DOHH2 (cell line): Measurements from ENCODE around the gene MFSD1.

ENCODE experiments used
- H3F3A ChIP-seq: fragments of 200-600 bp; sonication (generic), shearing (Covaris generic); 2 replicates; pipeline ENCODE4 v1.6.0; 2016; ENCODE audit warnings: antibody characterized with exemption, mild to moderate bottlenecking; ENCODE audit not compliant: control insufficient read depth, insufficient read depth
- H3K27ac ChIP-seq: fragments of 200-600 bp; sonication (generic); 2 replicates; pipeline ENCODE4 v1.5.1; 2014; ENCODE audit warnings: low read depth, mild to moderate bottlenecking, low read length, moderate library complexity
- H3K27me3 ChIP-seq: fragments of 200-600 bp; sonication (generic); 2 replicates; pipeline ENCODE4 v1.6.1; 2014; ENCODE audit warnings: mild to moderate bottlenecking, low read length, mixed read lengths; ENCODE audit not compliant: control insufficient read depth
- H3K36me3 ChIP-seq: fragments of 200-600 bp; sonication (generic); 2 replicates; pipeline ENCODE4 v1.6.1; 2014; ENCODE audit warnings: mild to moderate bottlenecking, low read length, moderate library complexity, mixed read lengths; ENCODE audit not compliant: control insufficient read depth
- H3K4me1 ChIP-seq: fragments of 200-600 bp; sonication (generic); 2 replicates; pipeline ENCODE4 v1.6.1; 2014; ENCODE audit warnings: mild to moderate bottlenecking, low read length, mixed read lengths; ENCODE audit not compliant: control insufficient read depth
- H3K4me2 ChIP-seq: fragments of 200-600 bp; sonication (generic); 2 replicates; pipeline ENCODE4 v1.6.0; 2014; ENCODE audit warnings: mild to moderate bottlenecking, low read length, moderate library complexity
- H3K4me3 ChIP-seq: fragments of 200-600 bp; sonication (generic); 2 replicates; pipeline ENCODE4 v1.5.1; 2014; ENCODE audit warnings: mild to moderate bottlenecking, low read length, mixed read lengths
- H3K79me2 ChIP-seq: fragments of 200-600 bp; sonication (generic); 2 replicates; pipeline ENCODE4 v1.6.1; 2014; ENCODE audit warnings: mild to moderate bottlenecking, low read length, mixed read lengths; ENCODE audit not compliant: control insufficient read depth
- H3K9me2 ChIP-seq: fragments of 200-600 bp; sonication (generic); replicated peaks from 2 replicates; pipeline ENCODE4 v1.6.1; 2014; ENCODE audit warnings: mild to moderate bottlenecking, low read length, mixed read lengths; ENCODE audit not compliant: control insufficient read depth
- H3K9me3 ChIP-seq: fragments of 200-600 bp; sonication (generic); 2 replicates; pipeline ENCODE4 v1.6.1; 2014; ENCODE audit warnings: antibody characterized with exemption, low read length, mixed read lengths; ENCODE audit not compliant: control insufficient read depth, insufficient read depth
- H4K20me1 ChIP-seq: fragments of 200-600 bp; sonication (generic); 2 replicates; pipeline ENCODE4 v1.6.0; 2014; ENCODE audit warnings: low read depth, mild to moderate bottlenecking, antibody characterized with exemption, low read length, moderate library complexity; ENCODE audit not compliant: control insufficient read depth, insufficient read depth
- EZH2phosphoT487 ChIP-seq: fragments of 200-600 bp; sonication (generic); IDR thresholded peaks from 2 replicates; pipeline ENCODE4 v1.6.1; 2017; ENCODE audit warnings: borderline replicate concordance, mild to moderate bottlenecking, antibody characterized with exemption, low read length, moderate library complexity, mixed read lengths
- TF ChIP-seq, protein P1 (sequence below): fragments of 200-600 bp; sonication (generic); IDR thresholded peaks from one replicate; pipeline ENCODE4 v1.5.1; 2014; ENCODE audit warnings: antibody characterized with exemption, mild to moderate bottlenecking, low read depth, low read length; ENCODE audit not compliant: poor library complexity, severe bottlenecking

Gene MFSD1

DNA sequence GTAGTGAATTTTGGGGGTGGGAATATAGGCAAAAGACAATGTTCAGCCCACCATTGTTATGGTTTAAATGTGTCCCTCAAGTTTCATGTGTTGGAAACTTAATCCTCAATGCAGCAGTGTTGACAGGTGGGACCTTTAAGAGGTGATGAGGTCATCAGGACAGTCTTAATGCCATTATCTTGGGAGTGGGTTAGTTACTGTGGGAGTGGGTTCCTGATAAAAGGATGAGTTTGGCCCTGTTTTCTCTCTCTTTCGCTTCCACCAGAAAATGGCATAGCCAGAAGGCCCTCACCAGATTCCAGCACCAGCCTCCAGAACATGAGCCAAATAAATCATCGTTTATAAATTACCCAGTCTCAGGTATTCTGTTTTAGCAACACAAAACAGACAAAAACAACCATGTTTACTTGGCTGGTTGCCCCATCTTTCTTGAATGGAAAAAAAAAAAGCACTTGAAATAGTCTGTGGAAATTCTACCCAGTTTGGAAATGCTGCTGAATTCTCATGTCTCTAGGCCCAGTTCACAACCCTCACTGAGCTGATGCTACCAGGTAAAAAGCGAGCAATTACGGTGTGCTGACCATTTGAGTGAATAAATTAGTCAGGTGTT, 31.0 kb upstream of the MFSD1 start:
- no peaks in the 10 kb centered on the region for H4K20me1 ChIP-seq
- no peak overlapping the region for H3K4me2 ChIP-seq
- no peaks in the 10 kb centered on the region for H3K9me2 ChIP-seq
- no peaks in the 10 kb centered on the region for H3K27me3 ChIP-seq
- H3K27ac ChIP-seq: no peak overlapping the region
- no peaks in the 10 kb centered on the region for H3K9me3 ChIP-seq
- H3F3A ChIP-seq: no peaks in the 10 kb centered on the region
- no peaks in the 10 kb centered on the region for H3K79me2 ChIP-seq
- no peak overlapping the region for H3K4me3 ChIP-seq
- no peaks in the 10 kb centered on the region for H3K4me1 ChIP-seq
- H3K36me3 ChIP-seq: no peaks in the 10 kb centered on the region
- TF ChIP-seq, protein P1, sequence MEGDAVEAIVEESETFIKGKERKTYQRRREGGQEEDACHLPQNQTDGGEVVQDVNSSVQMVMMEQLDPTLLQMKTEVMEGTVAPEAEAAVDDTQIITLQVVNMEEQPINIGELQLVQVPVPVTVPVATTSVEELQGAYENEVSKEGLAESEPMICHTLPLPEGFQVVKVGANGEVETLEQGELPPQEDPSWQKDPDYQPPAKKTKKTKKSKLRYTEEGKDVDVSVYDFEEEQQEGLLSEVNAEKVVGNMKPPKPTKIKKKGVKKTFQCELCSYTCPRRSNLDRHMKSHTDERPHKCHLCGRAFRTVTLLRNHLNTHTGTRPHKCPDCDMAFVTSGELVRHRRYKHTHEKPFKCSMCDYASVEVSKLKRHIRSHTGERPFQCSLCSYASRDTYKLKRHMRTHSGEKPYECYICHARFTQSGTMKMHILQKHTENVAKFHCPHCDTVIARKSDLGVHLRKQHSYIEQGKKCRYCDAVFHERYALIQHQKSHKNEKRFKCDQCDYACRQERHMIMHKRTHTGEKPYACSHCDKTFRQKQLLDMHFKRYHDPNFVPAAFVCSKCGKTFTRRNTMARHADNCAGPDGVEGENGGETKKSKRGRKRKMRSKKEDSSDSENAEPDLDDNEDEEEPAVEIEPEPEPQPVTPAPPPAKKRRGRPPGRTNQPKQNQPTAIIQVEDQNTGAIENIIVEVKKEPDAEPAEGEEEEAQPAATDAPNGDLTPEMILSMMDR: no peak
- TF ChIP-seq EZH2phosphoT487: no peak

- Histone ChIP-seq H3K4me1 (no peaks in the 10 kb centered on the region), H3K9me3 (no peaks in the 10 kb centered on the region), H3K9me2 (no peaks in the 10 kb centered on the region), H3K27me3 (no peaks in the 10 kb centered on the region), H3K36me3 (no peaks in the 10 kb centered on the region), H3K4me3 (no peak overlapping the region), H3K4me2 (no peak overlapping the region), H3F3A (no peaks in the 10 kb centered on the region), H4K20me1 (no peaks in the 10 kb centered on the region), H3K27ac (no peak overlapping the region), H3K79me2 (no peaks in the 10 kb centered on the region)
- TF ChIP-seq, protein P1: no peak
- no peak for TF ChIP-seq EZH2phosphoT487
Measured at GRCh38 chr3:158771577-158771976, 30.3 kb upstream of the MFSD1 start.

- Histone ChIP-seq H3K9me2 (no peaks in the 10 kb centered on the region), H3K4me3 (no peak overlapping the region), H3K9me3 (no peaks in the 10 kb centered on the region), H3K4me2 (no peak overlapping the region), H3K27me3 (no peaks in the 10 kb centered on the region), H3K4me1 (no peaks in the 10 kb centered on the region), H3K36me3 (no peaks in the 10 kb centered on the region), H3K79me2 (no peaks in the 10 kb centered on the region), H3F3A (no peaks in the 10 kb centered on the region), H4K20me1 (no peaks in the 10 kb centered on the region), H3K27ac (no peak overlapping the region)
- no peak for TF ChIP-seq EZH2phosphoT487
- TF ChIP-seq, protein P1: no peak
Measured at GRCh38 chr3:158771982-158772381, 29.9 kb upstream of the MFSD1 start.
